HepG2 (cell line): ENCODE results near the gene LSM14B. TPM values are rescaled to one million over a fixed set of nuclear protein-coding genes. Genes with fewer than 3 reads are reported as not detected.

Experiments used
- BORCS8-MEF2B ChIP-seq: sonication (generic); formaldehyde crosslinking; IDR thresholded peaks from 2 replicates; pipeline ENCODE4 v1.8.0; 2022; ENCODE audit warnings: mild to moderate bottlenecking, missing genetic modification reagents
- FOXA3 ChIP-seq: IDR thresholded peaks from 2 replicates; pipeline ENCODE4 v1.6.1; 2016; ENCODE audit warnings: missing genetic modification reagents, missing compliant biosample characterization
- GPN1 ChIP-seq: sonication (generic); formaldehyde crosslinking; IDR thresholded peaks from 2 replicates; pipeline ENCODE4 v1.5.1; 2020; ENCODE audit warnings: missing genetic modification reagents, borderline replicate concordance
- GRHL1 ChIP-seq: sonication (generic); formaldehyde crosslinking; conservative IDR thresholded peaks from 2 replicates; pipeline ENCODE4 v1.8.0; 2022; ENCODE audit warnings: missing genetic modification reagents
- HNRNPLL ChIP-seq: fragments of 200-400 bp; formaldehyde crosslinking; IDR thresholded peaks from 2 replicates; pipeline ENCODE4 v1.6.1; 2017; ENCODE audit warnings: mild to moderate bottlenecking, low read depth, low read length; ENCODE audit not compliant: poor library complexity, severe bottlenecking
- LCORL ChIP-seq, 2 experiments: fragments of 450-650 bp in 1 of 2; sonication (generic) in 1 of 2; formaldehyde crosslinking in 1 of 2; IDR thresholded peaks; 2 replicates each; pipeline versions ENCODE4 v1.5.0 to v1.6.1; 2017 to 2020; ENCODE audit warnings: antibody characterized with exemption in 1 of 2, missing genetic modification reagents in 1 of 2
- MYC ChIP-seq: sonication (generic); formaldehyde crosslinking; IDR thresholded peaks from 2 replicates; pipeline ENCODE4 v1.9.0; 2021; ENCODE audit warnings: missing genetic modification reagents, borderline replicate concordance
- MYPOP ChIP-seq: sonication (generic); formaldehyde crosslinking; IDR thresholded peaks from 2 replicates; pipeline ENCODE4 v1.8.1; 2023; ENCODE audit warnings: mild to moderate bottlenecking, moderate library complexity, missing genetic modification reagents
- MZF1 ChIP-seq: sonication (generic); formaldehyde crosslinking; IDR thresholded peaks from 2 replicates; pipeline ENCODE4 v1.8.1; 2023; ENCODE audit warnings: mild to moderate bottlenecking, missing genetic modification reagents, borderline replicate concordance
- NR3C1 ChIP-seq: sonication (generic); formaldehyde crosslinking; IDR thresholded peaks from 2 replicates; pipeline ENCODE4 v1.4.0; 2020; ENCODE audit warnings: missing genetic modification reagents
- REXO4 ChIP-seq: sonication (generic); formaldehyde crosslinking; IDR thresholded peaks from 2 replicates; pipeline ENCODE4 v1.8.0; 2022; ENCODE audit warnings: missing genetic modification reagents, mild to moderate bottlenecking, borderline replicate concordance
- TERF1 ChIP-seq: sonication (generic); formaldehyde crosslinking; IDR thresholded peaks from 2 replicates; pipeline ENCODE4 v1.8.0; 2022; ENCODE audit warnings: mild to moderate bottlenecking, missing genetic modification reagents, moderate library complexity
- TIGD3 ChIP-seq: sonication (generic); formaldehyde crosslinking; IDR thresholded peaks from 2 replicates; pipeline ENCODE4 v1.5.1; 2020; ENCODE audit warnings: mild to moderate bottlenecking, missing genetic modification reagents, borderline replicate concordance
- XRCC5 ChIP-seq: fragments of 200-400 bp; formaldehyde crosslinking; optimal IDR thresholded peaks from 2 replicates; pipeline ENCODE3; 2017; ENCODE audit warnings: mild to moderate bottlenecking, low read length
- ZMYM3 ChIP-seq: sonication (generic); formaldehyde crosslinking; IDR thresholded peaks from 2 replicates; pipeline ENCODE4 v1.5.1; 2020; ENCODE audit warnings: mild to moderate bottlenecking, missing genetic modification reagents
- ZNF253 ChIP-seq: sonication (generic); formaldehyde crosslinking; IDR thresholded peaks from 2 replicates; pipeline ENCODE4 v1.8.0; 2022; ENCODE audit warnings: mild to moderate bottlenecking, missing genetic modification reagents, borderline replicate concordance
- ZNF30 ChIP-seq: sonication (generic); formaldehyde crosslinking; IDR thresholded peaks from 2 replicates; pipeline ENCODE4 v1.5.0; 2020; ENCODE audit warnings: mild to moderate bottlenecking, missing genetic modification reagents
- ZNF446 ChIP-seq: sonication (generic); formaldehyde crosslinking; IDR thresholded peaks from 2 replicates; pipeline ENCODE4 v1.5.0; 2020; ENCODE audit warnings: mild to moderate bottlenecking, missing genetic modification reagents
- ZNF550 ChIP-seq: sonication (generic); formaldehyde crosslinking; IDR thresholded peaks from 2 replicates; pipeline ENCODE4 v1.4.0; 2020; ENCODE audit warnings: mild to moderate bottlenecking, missing genetic modification reagents, borderline replicate concordance
- ZNF7 ChIP-seq: IDR thresholded peaks from 2 replicates; pipeline ENCODE4 v1.6.1; 2016; ENCODE audit warnings: missing biosample characterization, missing genetic modification reagents
- polyA plus RNA-seq, 8 experiments: library from polyadenylated mRNA; depleted of rRNA in 3 of 8; stranded (reverse) in 7 of 8; unstranded in 1 of 8; fragments of >200 nt; fragmentation: Illumina TruSeq in 4 of 8; extraction: Trizol in 4 of 8; gene quantifications; 2 replicates each; pipeline versions ENCODE4 v1.2.1 to v1.2.3, GENCODE V29; 2011 to 2016; ENCODE audit warnings: low read depth in 4 of 8, missing spikeins in 1 of 8, mixed read lengths in 1 of 8; ENCODE audit not compliant: insufficient read depth in 1 of 8
- total RNA-seq, 5 experiments: library from RNA; depleted of rRNA; stranded (reverse); fragments of >200 nt; fragmentation: Illumina TruSeq; extraction: Trizol; gene quantifications; 2 replicates each; pipeline ENCODE4 v1.2.3, GENCODE V29; 2016; ENCODE audit warnings: low read depth in 1 of 5
- TF ChIP-seq, protein P1 (sequence below): sonication (generic); formaldehyde crosslinking; IDR thresholded peaks from 2 replicates; pipeline ENCODE4 v1.8.0; 2022; ENCODE audit warnings: low read depth, missing genetic modification reagents

Gene LSM14B
- total and polyA plus RNA-seq, 2 of the 13 experiments (the other 11 are each of a cell fraction or from before 2014, with no cell fraction given): 43.3 to 79.2 TPM

DNA sequence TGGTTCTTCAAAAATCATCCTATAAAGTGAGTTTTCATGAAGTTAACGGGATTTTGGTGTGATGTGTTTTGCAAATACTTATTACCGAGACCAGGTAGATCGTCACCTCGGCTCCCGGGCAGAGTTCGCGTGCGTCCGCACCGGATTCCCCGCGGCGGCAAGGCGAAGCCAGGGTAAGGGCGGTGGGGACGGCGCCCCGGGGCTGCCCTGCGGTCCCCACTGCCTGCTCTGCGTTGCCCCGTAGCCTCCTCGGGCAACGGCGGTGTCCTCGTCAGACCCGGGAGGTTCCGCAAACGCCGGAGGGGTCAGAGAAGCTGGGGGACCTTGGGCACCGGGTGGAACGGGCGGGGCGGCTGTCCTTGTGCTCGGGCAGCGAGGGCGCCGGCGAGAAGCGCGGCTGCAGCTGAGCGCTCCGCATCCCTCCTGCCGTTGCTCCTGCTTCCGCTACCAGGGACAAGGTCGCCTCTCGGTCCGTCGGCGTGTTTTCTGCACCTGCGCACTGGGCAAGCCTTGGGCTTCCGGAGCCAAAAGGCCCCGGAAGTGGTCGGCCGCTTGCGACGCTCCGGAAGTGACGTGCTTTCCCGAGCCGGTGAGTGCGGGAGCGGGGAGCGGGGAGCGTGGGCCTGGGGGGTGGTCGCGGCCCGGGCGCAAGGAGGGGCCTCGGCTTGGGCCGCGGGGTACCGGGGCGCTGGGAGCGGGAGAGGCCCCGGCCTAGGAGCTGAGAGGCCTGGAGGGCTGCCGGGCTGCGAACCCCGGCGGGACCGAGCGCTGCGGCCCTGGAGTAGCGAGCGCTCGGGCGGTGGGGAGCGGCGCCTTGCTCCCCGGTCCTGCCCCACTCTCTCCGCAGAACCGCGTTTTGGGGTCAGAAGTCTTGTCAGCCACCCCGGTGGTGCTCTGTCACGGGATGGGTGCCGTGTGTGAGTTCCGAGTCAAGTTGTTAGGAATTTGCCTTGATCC is 60.5 kb downstream of the LSM14B start, which contains the start of gene MTG2 (continued):
- TF ChIP-seq ZNF253 (CRISPR knock-in tag): peak; percentile 90; the same call in 1 of the 2 replicates
- TF ChIP-seq HNRNPLL: peak; percentile 97
- peak; percentile 96 for TF ChIP-seq MYPOP (CRISPR knock-in tag)
- peak; percentile 98 for TF ChIP-seq BORCS8-MEF2B
- TF ChIP-seq NR3C1: peak; percentile 30; the same call in 1 of the 2 replicates
- peak; percentile 10; the same call in 1 of the 2 replicates for TF ChIP-seq ZNF7 (CRISPR knock-in tag)
- peak; percentile 98 for TF ChIP-seq MYC (CRISPR knock-in tag)
- TF ChIP-seq ZNF30: peak; percentile 79
- 0 out of 2 replicates have a peak, but pooled peaks have one; percentile 30 for TF ChIP-seq ZNF550 (CRISPR knock-in tag)
- TF ChIP-seq XRCC5: peak; percentile 94
- TF ChIP-seq ZNF446 (CRISPR knock-in tag): peak; percentile 11; the same call in 1 of the 2 replicates
- peak; percentile 68 for TF ChIP-seq ZMYM3
- TF ChIP-seq TERF1 (CRISPR knock-in tag): no peak
- TF ChIP-seq GPN1 (CRISPR knock-in tag): 0 out of 2 replicates have a peak, but pooled peaks have one; percentile 45
- no peak for TF ChIP-seq LCORL (IDR thresholded peaks at IDR 0.05)
- peak; percentile 89 for TF ChIP-seq LCORL (CRISPR knock-in tag; IDR thresholded peaks at IDR 0.05)
- TF ChIP-seq MZF1: peak; percentile 99; the same call in 1 of the 2 replicates
- TF ChIP-seq REXO4: peak; percentile 51; the same call in 1 of the 2 replicates
- TF ChIP-seq TIGD3 (CRISPR knock-in tag): peak; percentile 96; the same call in 1 of the 2 replicates
- TF ChIP-seq, protein P1, sequence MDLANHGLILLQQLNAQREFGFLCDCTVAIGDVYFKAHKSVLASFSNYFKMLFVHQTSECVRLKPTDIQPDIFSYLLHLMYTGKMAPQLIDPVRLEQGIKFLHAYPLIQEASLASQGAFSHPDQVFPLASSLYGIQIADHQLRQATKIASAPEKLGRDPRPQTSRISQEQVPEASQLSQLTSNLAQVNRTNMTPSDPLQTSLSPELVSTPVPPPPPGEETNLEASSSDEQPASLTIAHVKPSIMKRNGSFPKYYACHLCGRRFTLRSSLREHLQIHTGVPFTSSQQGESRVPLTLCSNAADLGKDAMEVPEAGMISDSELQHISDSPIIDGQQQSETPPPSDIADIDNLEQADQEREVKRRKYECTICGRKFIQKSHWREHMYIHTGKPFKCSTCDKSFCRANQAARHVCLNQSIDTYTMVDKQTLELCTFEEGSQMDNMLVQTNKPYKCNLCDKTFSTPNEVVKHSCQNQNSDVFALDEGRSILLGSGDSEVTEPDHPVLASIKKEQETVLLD (CRISPR knock-in tag): peak; percentile 97
- no peak for TF ChIP-seq GRHL1 (CRISPR knock-in tag)
- TF ChIP-seq FOXA3 (CRISPR knock-in tag): peak; percentile 78
